ENCODE data around the gene KCTD13. TPM values are rescaled to one million over a fixed set of nuclear protein-coding genes. Genes with fewer than 3 reads are reported as not detected.

KCTD13 gene
- total and polyA plus RNA-seq, 2 of the 8 experiments (the other 6 are each of a cell fraction or from before 2014, with no cell fraction given): 9.2 to 10.8 TPM

DNA sequence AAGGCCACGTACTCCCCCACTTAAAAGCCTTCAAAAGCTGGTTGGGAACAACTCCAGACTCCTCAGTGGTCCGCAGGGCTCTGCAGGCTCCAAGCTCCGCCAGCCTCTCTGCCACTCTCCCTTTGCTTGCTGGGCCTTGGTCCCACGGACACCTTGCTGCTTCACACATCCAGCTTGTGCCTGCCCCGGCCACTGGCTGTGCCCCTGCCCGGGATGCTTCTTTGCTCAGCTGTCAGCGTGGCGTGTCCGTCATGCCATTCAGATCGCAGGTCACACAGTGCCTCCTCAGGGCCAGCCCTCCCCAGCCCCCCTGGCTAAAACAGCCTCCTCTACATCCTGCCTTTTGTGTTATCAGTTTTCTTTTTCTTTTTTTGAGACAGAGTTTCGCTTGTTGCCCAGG is 13.9 kb downstream of the KCTD13 start (continued):
- TF ChIP-seq SIN3A (conservative IDR thresholded peaks at IDR 0.05 in 1 of 2, IDR thresholded peaks at IDR 0.05 in 1 of 2; ENCODE audit: low read depth in 1 of 2, low read length in 2 of 2): no peak
- no peak for TF ChIP-seq CEBPB (IDR thresholded peaks at IDR 0.05; ENCODE audit: low read depth, low read length)
- TF ChIP-seq CTCF (IDR thresholded peaks at IDR 0.05; ENCODE audit: control extremely low read depth in 1 of 3, insufficient read depth in 1 of 3, low read depth in 1 of 3, low read length in 3 of 3): no peak

All from H1 (cell line).